ENCODE measurements around the gene GPR17.

The GPR17 gene

GRCh38 chr2:127640082-127641072 lies 5.6 kb upstream of the GPR17 start:
- no peak overlapping the region for H2BK120ac ChIP-seq (ENCODE audit: low read depth, low read length)
- H2BK12ac ChIP-seq (ENCODE audit: low read length in 2 of 2) = peak overlapping the region in 1 of 2 experiments; percentile 65
- no peak overlapping the region for H3K9ac ChIP-seq (ENCODE audit: low read length)
- peak overlapping the region; percentile 66 for H4K91ac ChIP-seq (ENCODE audit: low read length)
- no peaks in the 10 kb centered on the region for H3K79me1 ChIP-seq (replicated peaks; ENCODE audit: low read length, poor library complexity, severe bottlenecking)
- H4K8ac ChIP-seq (ENCODE audit: low read length) = peak overlapping the region; percentile 21
- no peaks in the 10 kb centered on the region for H3K27me3 ChIP-seq (ENCODE audit: control insufficient read depth in 1 of 2, insufficient read depth in 1 of 2, low read length in 2 of 2)
- peaks cover 0 to 16% of the 10 kb centered on the region in 2 experiments for H3K36me3 ChIP-seq (ENCODE audit: control insufficient read depth in 1 of 2, insufficient read depth in 2 of 2, low read depth in 1 of 2, low read length in 2 of 2)
- no peak overlapping the region for H3K4me3 ChIP-seq (ENCODE audit: insufficient read depth in 1 of 2, low read depth in 1 of 2, low read length in 2 of 2)
- H2BK5ac ChIP-seq (ENCODE audit: low read depth, low read length, poor library complexity, severe bottlenecking) = no peak overlapping the region
- peaks cover 31% of the 10 kb centered on the region for H3K4me1 ChIP-seq (ENCODE audit: control insufficient read depth, insufficient read depth, low read depth, low read length)
- H2AK5ac ChIP-seq (ENCODE audit: low read length, severe bottlenecking) = no peak overlapping the region
- no peak overlapping the region for H3K23ac ChIP-seq (ENCODE audit: low read length in 2 of 2)
- WGBS = 88% methylated on average over 25 of the region's 25 CpGs
- no peak overlapping the region for H3K4ac ChIP-seq (ENCODE audit: low read depth in 1 of 2, low read length in 2 of 2)
- H2AFZ ChIP-seq (ENCODE audit: low read depth, low read length) = no peak overlapping the region
- no peak overlapping the region for H3K27ac ChIP-seq (ENCODE audit: low read length, poor library complexity, severe bottlenecking)
- DNase-seq = no peak
- no peak overlapping the region for H3K4me2 ChIP-seq (ENCODE audit: low read length, poor library complexity, severe bottlenecking)
- H3K14ac ChIP-seq (ENCODE audit: low read length in 2 of 2) = no peak overlapping the region
- peak overlapping the region; percentile 18 for H2BK15ac ChIP-seq (ENCODE audit: low read depth, poor library complexity, severe bottlenecking)
- H3K18ac ChIP-seq (ENCODE audit: low read depth in 1 of 2, low read length in 2 of 2) = peak overlapping the region in 1 of 2 experiments; percentile 22
- no peaks in the 10 kb centered on the region for H3K9me3 ChIP-seq (ENCODE audit: control insufficient read depth, low read length)

DNA sequence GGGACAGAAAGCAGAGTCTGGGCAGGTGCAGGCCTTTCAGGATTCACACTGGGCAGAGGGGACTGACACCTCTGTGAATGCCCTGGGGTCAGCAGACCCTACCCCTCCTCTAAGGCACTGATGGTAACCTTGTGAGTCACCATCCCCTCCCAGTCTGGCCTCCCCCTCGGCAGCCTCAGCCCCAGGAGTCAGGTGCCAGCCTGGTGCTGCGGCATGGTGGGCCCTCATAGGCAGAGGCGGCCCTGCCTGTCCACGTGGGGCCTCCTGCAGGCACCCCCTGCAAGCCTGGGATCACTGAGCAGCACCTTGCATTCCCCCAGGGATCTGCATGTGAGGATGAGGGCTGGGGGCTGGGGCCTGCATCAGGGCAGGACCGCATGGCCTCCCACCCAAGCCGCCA lies 4.8 kb upstream of the GPR17 start:
- H3K4me3 ChIP-seq (ENCODE audit: insufficient read depth in 1 of 2, low read depth in 1 of 2, low read length in 2 of 2) = no peak overlapping the region
- no peak overlapping the region for H3K4me2 ChIP-seq (ENCODE audit: low read length, poor library complexity, severe bottlenecking)
- H3K27me3 ChIP-seq (ENCODE audit: control insufficient read depth in 1 of 2, insufficient read depth in 1 of 2, low read length in 2 of 2) = no peaks in the 10 kb centered on the region
- peak overlapping the region; percentile 61 for H4K91ac ChIP-seq (ENCODE audit: low read length)
- H3K4ac ChIP-seq (ENCODE audit: low read depth in 1 of 2, low read length in 2 of 2) = no peak overlapping the region
- no peaks in the 10 kb centered on the region for H3K9me3 ChIP-seq (ENCODE audit: control insufficient read depth, low read length)
- no peaks in the 10 kb centered on the region for H3K79me1 ChIP-seq (replicated peaks; ENCODE audit: low read length, poor library complexity, severe bottlenecking)
- H2BK120ac ChIP-seq (ENCODE audit: low read depth, low read length) = no peak overlapping the region
- peaks cover 0 to 16% of the 10 kb centered on the region in 2 experiments for H3K36me3 ChIP-seq (ENCODE audit: control insufficient read depth in 1 of 2, insufficient read depth in 2 of 2, low read depth in 1 of 2, low read length in 2 of 2)
- H2AK5ac ChIP-seq (ENCODE audit: low read length, severe bottlenecking) = no peak overlapping the region
- 90% methylated on average over 6 of the region's 6 CpGs for WGBS
- no peak overlapping the region for H3K23ac ChIP-seq (ENCODE audit: low read length in 2 of 2)
- no peak overlapping the region for H3K14ac ChIP-seq (ENCODE audit: low read length in 2 of 2)
- H3K4me1 ChIP-seq (ENCODE audit: control insufficient read depth, insufficient read depth, low read depth, low read length) = peaks cover 31% of the 10 kb centered on the region
- no peak overlapping the region for H2BK12ac ChIP-seq (ENCODE audit: low read length in 2 of 2)
- no peak overlapping the region for H2BK15ac ChIP-seq (ENCODE audit: low read depth, poor library complexity, severe bottlenecking)
- H3K27ac ChIP-seq (ENCODE audit: low read length, poor library complexity, severe bottlenecking) = no peak overlapping the region
- DNase-seq = no peak
- no peak overlapping the region for H2AFZ ChIP-seq (ENCODE audit: low read depth, low read length)
- H4K8ac ChIP-seq (ENCODE audit: low read length) = no peak overlapping the region
- no peak overlapping the region for H3K9ac ChIP-seq (ENCODE audit: low read length)
- no peak overlapping the region for H2BK5ac ChIP-seq (ENCODE audit: low read depth, low read length, poor library complexity, severe bottlenecking)
- H3K18ac ChIP-seq (ENCODE audit: low read depth in 1 of 2, low read length in 2 of 2) = no peak overlapping the region

GRCh38 chr2:127641846-127642507 lies 4.0 kb upstream of the GPR17 start:
- Histone ChIP-seq H3K27ac (ENCODE audit: low read length, poor library complexity, severe bottlenecking) (no peak overlapping the region), H3K4me3 (ENCODE audit: insufficient read depth in 1 of 2, low read depth in 1 of 2, low read length in 2 of 2) (no peak overlapping the region), H2BK120ac (ENCODE audit: low read depth, low read length) (no peak overlapping the region), H3K9ac (ENCODE audit: low read length) (no peak overlapping the region), H3K23ac (ENCODE audit: low read length in 2 of 2) (no peak overlapping the region), H3K36me3 (ENCODE audit: control insufficient read depth in 1 of 2, insufficient read depth in 2 of 2, low read depth in 1 of 2, low read length in 2 of 2) (peaks cover 0 to 16% of the 10 kb centered on the region in 2 experiments), H3K4ac (ENCODE audit: low read depth in 1 of 2, low read length in 2 of 2) (peak overlapping the region in 1 of 2 experiments; percentile 64), H3K9me3 (ENCODE audit: control insufficient read depth, low read length) (no peaks in the 10 kb centered on the region), H2AK5ac (ENCODE audit: low read length, severe bottlenecking) (no peak overlapping the region), H2BK5ac (ENCODE audit: low read depth, low read length, poor library complexity, severe bottlenecking) (no peak overlapping the region), H4K91ac (ENCODE audit: low read length) (no peak overlapping the region), H2BK15ac (ENCODE audit: low read depth, poor library complexity, severe bottlenecking) (peak overlapping the region; percentile 5), H3K18ac (ENCODE audit: low read depth in 1 of 2, low read length in 2 of 2) (no peak overlapping the region), H3K27me3 (ENCODE audit: control insufficient read depth in 1 of 2, insufficient read depth in 1 of 2, low read length in 2 of 2) (no peaks in the 10 kb centered on the region), H3K79me1 (replicated peaks; ENCODE audit: low read length, poor library complexity, severe bottlenecking) (no peaks in the 10 kb centered on the region), H2BK12ac (ENCODE audit: low read length in 2 of 2) (peak overlapping the region in 1 of 2 experiments; percentile 22), H3K14ac (ENCODE audit: low read length in 2 of 2) (no peak overlapping the region), H3K4me2 (ENCODE audit: low read length, poor library complexity, severe bottlenecking) (no peak overlapping the region), H4K8ac (ENCODE audit: low read length) (peak overlapping the region; percentile 47), H3K4me1 (ENCODE audit: control insufficient read depth, insufficient read depth, low read depth, low read length) (peaks cover 30% of the 10 kb centered on the region), H2AFZ (ENCODE audit: low read depth, low read length) (no peak overlapping the region)
- 80% methylated on average over 24 of the region's 25 CpGs for WGBS
- DNase-seq = no peak

Measured in mesenchymal stem cell (in vitro differentiated cells and primary cell).